Thyroid gland (tissue), 4 donors: Measurements from ENCODE around the gene PPARG. TPM values are rescaled to one million over a fixed set of nuclear protein-coding genes. Genes with fewer than 3 reads are reported as not detected.

Source experiments
- DNase-seq, 2 donors: peaks; one replicate each; pipeline ENCODE4 v3.0.0-alpha.2; 2019
- H3K27ac ChIP-seq, 3 donors: fragments of 200-600 bp; sonication (generic); 1 replicate in 2 of 3; 2 replicates in 1 of 3; pipeline ENCODE4 v1.5.1; 2016 to 2019; ENCODE audit warnings: mild to moderate bottlenecking in 1 of 3, moderate library complexity in 1 of 3
- H3K27me3 ChIP-seq: fragments of 200-600 bp; sonication (generic); one replicate; pipeline ENCODE4 v1.5.1; 2019
- H3K36me3 ChIP-seq, 2 donors: fragments of 200-600 bp; sonication (generic); one replicate each; pipeline ENCODE4 v1.5.1; 2016 to 2019
- H3K4me1 ChIP-seq, 2 donors: fragments of 200-600 bp; sonication (generic); one replicate each; pipeline ENCODE4 v1.5.1; 2017 to 2019
- H3K4me3 ChIP-seq, 3 donors: fragments of 200-600 bp; sonication (generic); replicated peaks in 1 of 3; 1 replicate in 2 of 3; 2 replicates in 1 of 3; pipeline ENCODE4 v1.5.1; 2016; ENCODE audit warnings: mild to moderate bottlenecking in 1 of 3
- H3K9me3 ChIP-seq: fragments of 200-600 bp; sonication (generic); one replicate; pipeline ENCODE4 v1.5.1; 2017
- CTCF ChIP-seq, 6 experiments: fragments of 200-600 bp in 3 of 6; fragments of 450-650 bp in 3 of 6; sonication (generic) in 3 of 6; IDR thresholded peaks; one replicate each; pipeline ENCODE4 v1.5.1; 2016 to 2019; ENCODE audit warnings: antibody characterized with exemption in 6 of 6, mild to moderate bottlenecking in 2 of 6, inconsistent platforms in 1 of 6, moderate library complexity in 1 of 6
- POLR2A ChIP-seq, 2 donors: fragments of 450-650 bp; IDR thresholded peaks; one replicate each; pipeline ENCODE4 v1.6.1; 2017; ENCODE audit warnings: antibody characterized with exemption in 2 of 2, mild to moderate bottlenecking in 2 of 2, moderate library complexity in 1 of 2
- WGBS, 2 donors: methylation state at CpG; one replicate each; pipeline ENCODE4 v1.1.5; 2017; 5-methylcytosine and 5-hydroxymethylcytosine counted together
- intact Hi-C: fragments of 100-400 bp; cut with DNase I; formaldehyde crosslinking; loops from one replicate; pipeline ENCODE4 v1.15.1; 2023
- total RNA-seq, 4 donors: library from RNA; depleted of rRNA; stranded (reverse); fragments of >200 nt; gene quantifications; one replicate each; pipeline ENCODE4 v1.2.3, GENCODE V29; 2016

PPARG gene
- total RNA-seq, 4 donors from 2014 or later = 20.0 to 27.3 (median 23.7) TPM

- no peak overlapping the region for H3K4me3 ChIP-seq
- WGBS, 2 donors = 62 to 65% methylated on average over 4 of the region's 4 CpGs
- no peaks in the 10 kb centered on the region for H3K9me3 ChIP-seq
- no peaks in the 10 kb centered on the region for H3K27me3 ChIP-seq
- peaks cover 0 to 14% of the 10 kb centered on the region in 2 donors for H3K4me1 ChIP-seq
- no peak overlapping the region for H3K27ac ChIP-seq
- no peak for TF ChIP-seq POLR2A (IDR thresholded peaks at IDR 0.05)
- TF ChIP-seq CTCF (IDR thresholded peaks at IDR 0.05) = no peak
- no peaks in the 10 kb centered on the region for H3K36me3 ChIP-seq
- no peak for DNase-seq
- intact Hi-C loops = no loop called here
Measured at GRCh38 chr3:12423131-12423530, 134.3 kb downstream of the PPARG start.

GRCh38 chr3:12423918-12424630, 135.2 kb downstream of the PPARG start:
- no peaks in the 10 kb centered on the region for H3K9me3 ChIP-seq
- H3K4me3 ChIP-seq = no peak overlapping the region
- TF ChIP-seq POLR2A (IDR thresholded peaks at IDR 0.05) (no peak), CTCF (IDR thresholded peaks at IDR 0.05) (no peak)
- DNase-seq = peak in 1 of 2 donors; percentile 18
- H3K27ac ChIP-seq = no peak overlapping the region
- H3K36me3 ChIP-seq = no peaks in the 10 kb centered on the region
- intact Hi-C loops = no loop called here
- 53 to 59% methylated on average over 6 of the region's 6 CpGs for WGBS, 2 donors
- no peaks in the 10 kb centered on the region for H3K27me3 ChIP-seq
- H3K4me1 ChIP-seq = peaks cover 0 to 14% of the 10 kb centered on the region in 2 donors

- no peak for DNase-seq
- intact Hi-C loops = no loop called here
- H3K27me3 ChIP-seq = no peaks in the 10 kb centered on the region
- peaks cover 0 to 14% of the 10 kb centered on the region in 2 donors for H3K4me1 ChIP-seq
- 89 to 94% methylated on average over 12 of the region's 12 CpGs for WGBS, 2 donors
- no peak overlapping the region for H3K27ac ChIP-seq
- TF ChIP-seq POLR2A (IDR thresholded peaks at IDR 0.05) = no peak
- no peak for TF ChIP-seq CTCF (IDR thresholded peaks at IDR 0.05)
- H3K9me3 ChIP-seq = no peaks in the 10 kb centered on the region
- H3K4me3 ChIP-seq = no peak overlapping the region
- no peaks in the 10 kb centered on the region for H3K36me3 ChIP-seq
Measured at GRCh38 chr3:12424635-12425319, 135.9 kb downstream of the PPARG start.

GRCh38 chr3:12425850-12426579, 137.1 kb downstream of the PPARG start:
- intact Hi-C loops = no loop called here

More at GRCh38 chr3:12425850-12426579, 137.1 kb downstream of the PPARG start:
- H3K4me1 ChIP-seq = peaks cover 0 to 14% of the 10 kb centered on the region in 2 donors
- no peak for DNase-seq
- no peaks in the 10 kb centered on the region for H3K27me3 ChIP-seq
- no peaks in the 10 kb centered on the region for H3K9me3 ChIP-seq
- no peaks in the 10 kb centered on the region for H3K36me3 ChIP-seq
- TF ChIP-seq POLR2A (IDR thresholded peaks at IDR 0.05) (no peak), CTCF (IDR thresholded peaks at IDR 0.05) (no peak)
- H3K4me3 ChIP-seq = no peak overlapping the region
- H3K27ac ChIP-seq = no peak overlapping the region
- 74 to 75% methylated on average over 11 of the region's 11 CpGs for whole genome bisulfite sequencing, 2 donors
